ENCODE results near the gene SPEM1. TPM values are rescaled to one million over a fixed set of nuclear protein-coding genes. Genes with fewer than 3 reads are reported as not detected.
A peak's percentile ranks its signal among the peaks of the same experiment; 100 is the strongest.

Gene SPEM1, protein sequence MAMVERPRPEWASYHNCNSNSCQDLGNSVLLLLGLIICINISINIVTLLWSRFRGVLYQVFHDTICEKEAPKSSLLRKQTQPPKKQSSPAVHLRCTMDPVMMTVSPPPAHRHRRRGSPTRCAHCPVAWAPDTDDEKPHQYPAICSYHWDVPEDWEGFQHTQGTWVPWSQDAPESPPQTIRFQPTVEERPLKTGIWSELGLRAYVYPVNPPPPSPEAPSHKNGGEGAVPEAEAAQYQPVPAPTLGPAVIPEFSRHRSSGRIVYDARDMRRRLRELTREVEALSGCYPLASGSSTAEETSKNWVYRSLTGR
- not detected for total RNA-seq
- not detected for polyA plus RNA-seq
- total RNA-seq = not detected

GRCh38 chr17:7419819-7420610, at the start of gene SPEM1:
TSS of gene SPEM1 (plus strand) at chr17:7420324. CDS start at chr17:7420385, 61 bp downstream.
- Mint-ChIP-seq H3K36me3 (no peaks in the 10 kb centered on the region), H3K9me3 (no peaks in the 10 kb centered on the region), H3K4me1 (peaks cover 0 to 7% (median 0%) of the 10 kb centered on the region in 7 donors), H3K27ac (peak within 1 kb of the TSS in 1 of 9 donors; percentile 38), H3K4me3 (no peak within 1 kb of the TSS), H3K27me3 (peaks cover 0 to 3% (median 0%) of the 10 kb centered on the region in 5 donors)
- Histone ChIP-seq H3K4me3 (ENCODE audit: low read length) (no peak within 1 kb of the TSS), H3K36me3 (ENCODE audit: control insufficient read depth in 2 of 3, insufficient read depth in 3 of 3, low read length in 3 of 3) (no peaks in the 10 kb centered on the region), H3K4me1 (ENCODE audit: control insufficient read depth in 2 of 2, insufficient read depth in 2 of 2, low read length in 2 of 2) (no peaks in the 10 kb centered on the region), H3K9me3 (ENCODE audit: control insufficient read depth in 2 of 3, low read length in 3 of 3) (no peaks in the 10 kb centered on the region), H3K27ac (ENCODE audit: low read depth, low read length) (no peak within 1 kb of the TSS), H3K27me3 (ENCODE audit: control insufficient read depth in 2 of 2, insufficient read depth in 2 of 2, low read length in 2 of 2) (no peaks in the 10 kb centered on the region)
- POLR2A ChIA-PET = no interaction called here
- no peak for ATAC-seq
- DNase-seq = no peak
- intact Hi-C loops (cut with micrococcal nuclease) = no loop called here
- CTCF ChIA-PET = interaction anchor here (2.4 kb wide), 1 partner anchor 65 kb away, joined by 7 read pairs; the partner anchor contains the start of gene TMEM95

- H3K4me1 Mint-ChIP-seq = peaks cover 0 to 4% (median 0%) of the 10 kb centered on the region in 7 donors
- H3K36me3 Mint-ChIP-seq = no peaks in the 10 kb centered on the region
- DNase-seq (no peak), ATAC-seq (no peak)
- Histone ChIP-seq H3K4me3 (ENCODE audit: low read length) (no peak overlapping the region), H3K27me3 (ENCODE audit: control insufficient read depth in 2 of 2, insufficient read depth in 2 of 2, low read length in 2 of 2) (no peaks in the 10 kb centered on the region), H3K36me3 (ENCODE audit: control insufficient read depth in 2 of 3, insufficient read depth in 3 of 3, low read length in 3 of 3) (no peaks in the 10 kb centered on the region), H3K27ac (ENCODE audit: low read depth, low read length) (no peak overlapping the region), H3K9me3 (ENCODE audit: control insufficient read depth in 2 of 3, low read length in 3 of 3) (no peaks in the 10 kb centered on the region), H3K4me1 (ENCODE audit: control insufficient read depth in 2 of 2, insufficient read depth in 2 of 2, low read length in 2 of 2) (no peaks in the 10 kb centered on the region)
- H3K27me3 Mint-ChIP-seq = peaks cover 0 to 20% (median 0%) of the 10 kb centered on the region in 5 donors
- no peak overlapping the region for H3K4me3 Mint-ChIP-seq
- H3K9me3 Mint-ChIP-seq = no peaks in the 10 kb centered on the region
- POLR2A ChIA-PET = interaction anchor here (0.6 to 0.9 kb wide), 2 partner anchors 9 to 144 kb away, joined by 3 read pairs; no protein-coding TSS in a partner anchor
- intact Hi-C loops (cut with micrococcal nuclease) = no loop called here
- CTCF ChIA-PET = interaction anchor here (0.7 to 2.3 kb wide), 2 partner anchors 14 to 15 kb away, joined by 6 to 8 read pairs; no protein-coding TSS in a partner anchor
- H3K27ac Mint-ChIP-seq = no peak overlapping the region
These were observed 49.3 kb upstream of the SPEM1 start for GRCh38 chr17:7370853-7371252.

DNA sequence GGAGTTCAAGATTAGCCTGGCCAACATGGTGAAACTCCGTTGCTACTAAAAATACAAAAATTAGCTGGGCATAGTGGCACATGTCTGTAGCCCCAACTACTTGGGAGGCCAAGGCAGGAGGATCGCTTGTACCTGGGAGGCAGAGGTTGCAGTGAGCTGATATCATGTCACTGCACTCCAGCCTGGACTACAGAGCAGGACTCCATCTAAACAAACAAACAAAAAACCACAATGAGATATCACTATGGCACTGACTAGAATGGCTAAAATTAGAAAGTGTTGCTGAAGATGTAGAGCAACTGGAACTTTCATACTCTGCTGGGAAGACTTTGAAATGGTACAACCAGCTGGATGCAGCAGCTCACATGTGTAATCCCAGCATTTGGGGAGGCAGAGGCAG, 45.8 kb upstream of the SPEM1 start:
- H3K4me1 Mint-ChIP-seq = peaks cover 0 to 3% (median 0%) of the 10 kb centered on the region in 7 donors
- POLR2A ChIA-PET = interaction anchor here (0.6 to 4.5 kb wide), 2 partner anchors 10 to 81 kb away, joined by 3 to 21 read pairs; no protein-coding TSS in a partner anchor

DNA sequence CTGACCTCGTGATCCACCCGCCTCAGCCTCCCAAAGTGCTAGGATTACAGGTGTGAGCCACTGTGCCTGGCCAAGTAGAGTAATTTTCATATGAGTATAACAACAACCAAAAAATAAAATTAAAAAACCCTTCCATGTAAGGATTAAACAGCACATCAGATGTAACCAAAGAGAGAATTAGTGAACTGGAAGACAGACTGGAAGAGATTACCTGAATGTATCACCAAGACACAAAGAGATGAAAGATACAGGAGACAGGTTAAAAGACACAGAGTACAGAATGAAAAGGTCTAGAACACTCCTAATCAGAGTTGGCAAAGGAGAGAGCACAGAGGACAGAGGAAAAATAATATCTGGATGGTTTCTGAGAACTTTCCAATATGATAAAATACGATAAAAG, 41.0 kb upstream of the SPEM1 start:
- Mint-ChIP-seq H3K4me3 (no peak overlapping the region), H3K9me3 (peaks cover 0 to 7% (median 0%) of the 10 kb centered on the region in 11 donors), H3K27me3 (peaks cover 33 to 53% (median 43%) of the 10 kb centered on the region in 5 donors), H3K4me1 (peaks cover 5 to 19% (median 10%) of the 10 kb centered on the region in 7 donors), H3K36me3 (peaks cover 0 to 10% (median 0%) of the 10 kb centered on the region in 5 donors), H3K27ac (no peak overlapping the region)
- peaks cover 4 to 7% of the 10 kb centered on the region in 2 donors for H3K4me1 ChIP-seq (ENCODE audit: control insufficient read depth in 2 of 2, insufficient read depth in 2 of 2, low read length in 2 of 2)
- no peaks in the 10 kb centered on the region for H3K9me3 ChIP-seq (ENCODE audit: control insufficient read depth in 2 of 3, low read length in 3 of 3)
- ChIA-PET CTCF (no interaction called here), POLR2A (no interaction called here)
- no peak overlapping the region for H3K27ac ChIP-seq (ENCODE audit: low read depth, low read length)
- H3K27me3 ChIP-seq (ENCODE audit: control insufficient read depth in 2 of 2, insufficient read depth in 2 of 2, low read length in 2 of 2) = peaks cover 0 to 11% of the 10 kb centered on the region in 2 donors
- DNase-seq (no peak), ATAC-seq (no peak)
- no peaks in the 10 kb centered on the region for H3K36me3 ChIP-seq (ENCODE audit: control insufficient read depth in 2 of 3, insufficient read depth in 3 of 3, low read length in 3 of 3)
- intact Hi-C loops (cut with micrococcal nuclease) = no loop called here
- H3K4me3 ChIP-seq (ENCODE audit: low read length) = no peak overlapping the region

More for the DNA sequence above, 45.8 kb upstream of the SPEM1 start:
- H3K4me1 ChIP-seq (ENCODE audit: control insufficient read depth in 2 of 2, insufficient read depth in 2 of 2, low read length in 2 of 2) = no peaks in the 10 kb centered on the region
- no peaks in the 10 kb centered on the region for H3K36me3 ChIP-seq (ENCODE audit: control insufficient read depth in 2 of 3, insufficient read depth in 3 of 3, low read length in 3 of 3)
- H3K4me3 ChIP-seq (ENCODE audit: low read length) = no peak overlapping the region
- no peak overlapping the region for H3K4me3 Mint-ChIP-seq
- ATAC-seq (no peak), DNase-seq (no peak)
- CTCF ChIA-PET = interaction anchor here (0.6 kb wide), 1 partner anchor 9 kb away, joined by 4 read pairs; no protein-coding TSS in a partner anchor
- no peak overlapping the region for H3K27ac Mint-ChIP-seq
- peaks cover 5 to 30% (median 15%) of the 10 kb centered on the region in 5 donors for H3K27me3 Mint-ChIP-seq
- intact Hi-C loops (cut with micrococcal nuclease) = no loop called here
- peaks cover 0 to 4% (median 0%) of the 10 kb centered on the region in 11 donors for H3K9me3 Mint-ChIP-seq
- no peaks in the 10 kb centered on the region for H3K9me3 ChIP-seq (ENCODE audit: control insufficient read depth in 2 of 3, low read length in 3 of 3)
- peaks cover 0 to 4% (median 0%) of the 10 kb centered on the region in 5 donors for H3K36me3 Mint-ChIP-seq
- H3K27me3 ChIP-seq (ENCODE audit: control insufficient read depth in 2 of 2, insufficient read depth in 2 of 2, low read length in 2 of 2) = no peaks in the 10 kb centered on the region
- no peak overlapping the region for H3K27ac ChIP-seq (ENCODE audit: low read depth, low read length)

GRCh38 chr17:7380321-7380720, 39.8 kb upstream of the SPEM1 start:
- CTCF ChIA-PET = interaction anchor here (0.9 kb wide), 1 partner anchor 51 kb away, joined by 3 read pairs; no protein-coding TSS in a partner anchor
- ATAC-seq (no peak), DNase-seq (no peak)
- H3K27me3 Mint-ChIP-seq = peaks cover 33 to 50% (median 43%) of the 10 kb centered on the region in 5 donors
- peaks cover 0 to 7% (median 0%) of the 10 kb centered on the region in 11 donors for H3K9me3 Mint-ChIP-seq
- Histone ChIP-seq H3K27ac (ENCODE audit: low read depth, low read length) (no peak overlapping the region), H3K9me3 (ENCODE audit: control insufficient read depth in 2 of 3, low read length in 3 of 3) (no peaks in the 10 kb centered on the region), H3K4me3 (ENCODE audit: low read length) (no peak overlapping the region), H3K4me1 (ENCODE audit: control insufficient read depth in 2 of 2, insufficient read depth in 2 of 2, low read length in 2 of 2) (peaks cover 10 to 13% of the 10 kb centered on the region in 2 donors), H3K36me3 (ENCODE audit: control insufficient read depth in 2 of 3, insufficient read depth in 3 of 3, low read length in 3 of 3) (no peaks in the 10 kb centered on the region), H3K27me3 (ENCODE audit: control insufficient read depth in 2 of 2, insufficient read depth in 2 of 2, low read length in 2 of 2) (peaks cover 0 to 11% of the 10 kb centered on the region in 2 donors)
- intact Hi-C loops (cut with micrococcal nuclease) = loop anchor here in 1 of 2 donors (5.0 kb wide), 2 partner anchors 43 to 232 kb away; partner anchors contain the start of genes ACAP1 and FXR2
- peaks cover 0 to 10% (median 0%) of the 10 kb centered on the region in 5 donors for H3K36me3 Mint-ChIP-seq
- peak overlapping the region in 1 of 9 donors; percentile 9 for H3K27ac Mint-ChIP-seq
- POLR2A ChIA-PET = interaction anchor here (0.7 to 1.0 kb wide), 2 partner anchors 8 to 10 kb away, joined by 3 read pairs; no protein-coding TSS in a partner anchor
- peak overlapping the region in 2 of 10 donors; percentile 54 for H3K4me3 Mint-ChIP-seq
- peaks cover 10 to 23% (median 15%) of the 10 kb centered on the region in 7 donors for H3K4me1 Mint-ChIP-seq

Data from naive thymus-derived CD4-positive, alpha-beta T cell (primary cell).